HG02759 (cell line): Measurements from ENCODE around the gene HADHB.
"Not testable (repeated sequence)": the region's sequence is repeated elsewhere in the genome, so short reads cannot be mapped to it uniquely, and the experiment has no call there.

ENCODE experiments used
- ATAC-seq: cut with Tn5 transposase; IDR thresholded peaks from one replicate; pipeline ENCODE4 v1.9.1; 2021; ENCODE audit warnings: mild to moderate bottlenecking, moderate library complexity; ENCODE audit not compliant: unreplicated experiment

The HADHB gene

DNA sequence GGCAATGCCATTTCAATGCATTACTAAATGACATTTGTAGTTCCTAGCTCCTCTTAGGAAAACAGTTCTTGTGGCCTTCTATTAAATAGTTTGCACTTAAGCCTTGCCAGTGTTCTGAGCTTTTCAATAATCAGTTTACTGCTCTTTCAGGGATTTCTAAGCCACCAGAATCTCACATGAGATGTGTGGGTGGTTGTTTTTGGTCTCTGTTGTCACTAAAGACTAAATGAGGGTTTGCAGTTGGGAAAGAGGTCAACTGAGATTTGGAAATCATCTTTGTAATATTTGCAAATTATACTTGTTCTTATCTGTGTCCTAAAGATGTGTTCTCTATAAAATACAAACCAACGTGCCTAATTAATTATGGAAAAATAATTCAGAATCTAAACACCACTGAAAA lies 45.3 kb downstream of the HADHB start:
- no peak for ATAC-seq

GRCh38 chr2:26292646-26293045 lies 47.9 kb downstream of the HADHB start:
- no peak for ATAC-seq

- no peak for ATAC-seq
Observed at GRCh38 chr2:26295511-26295910, 50.8 kb downstream of the HADHB start.

DNA sequence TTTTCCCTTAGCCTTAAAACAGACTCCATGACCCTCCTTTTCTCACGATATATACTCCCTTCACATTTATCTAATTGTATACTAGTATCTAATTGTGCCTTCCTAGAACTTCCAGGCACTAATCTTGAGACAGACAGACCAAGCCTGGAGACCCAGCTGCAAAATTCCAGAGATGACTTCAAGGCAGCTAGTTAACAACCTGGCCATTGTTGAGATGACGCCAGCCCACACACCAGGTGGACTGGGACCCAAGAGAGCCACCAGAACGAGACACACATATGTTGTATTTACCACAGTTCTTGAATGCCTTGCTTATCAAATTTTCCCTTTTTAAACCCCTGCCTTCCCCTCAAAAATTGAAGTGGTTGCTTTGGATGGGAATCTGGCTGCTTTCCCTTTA lies 52.3 kb downstream of the HADHB start:
- ATAC-seq, result no peak

GRCh38 chr2:26298286-26298637 lies 53.5 kb downstream of the HADHB start:
- no peak for ATAC-seq

DNA sequence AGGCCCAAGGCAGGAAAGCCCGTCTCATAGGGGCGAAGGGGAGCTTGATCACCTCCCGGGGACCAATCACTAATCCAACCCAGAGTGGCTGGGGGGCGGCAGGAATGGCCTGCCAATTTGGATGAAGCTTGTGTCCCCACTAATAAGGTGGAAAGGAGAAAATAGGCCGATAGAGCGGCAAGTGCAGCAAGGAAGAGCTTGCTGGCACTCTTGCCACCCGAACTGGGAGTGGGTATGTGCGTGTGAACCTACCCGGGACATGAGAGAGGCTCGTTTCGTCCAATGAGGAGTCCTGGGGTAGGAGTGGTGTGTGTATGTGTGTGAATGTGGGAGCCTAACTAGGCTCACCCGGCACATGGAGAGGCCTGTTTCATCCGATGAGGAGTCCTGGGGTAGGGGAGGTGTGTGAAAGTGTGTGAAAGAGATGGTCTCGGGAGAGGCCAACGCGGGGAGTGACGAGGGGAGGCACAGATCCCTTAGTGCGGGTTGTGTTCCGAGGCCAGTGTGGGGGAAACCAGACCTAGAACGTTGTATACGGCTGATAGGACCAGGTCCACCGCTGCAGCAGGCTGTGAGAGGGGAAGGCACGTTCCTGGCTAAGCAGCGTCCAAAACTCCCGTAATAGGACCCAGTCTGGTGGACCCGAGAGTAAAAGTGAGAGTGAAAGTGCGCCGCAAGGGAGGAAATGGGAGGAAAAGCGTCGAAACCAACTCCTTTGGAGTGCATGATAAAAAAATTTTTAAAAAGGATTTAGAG lies 54.1 kb downstream of the HADHB start:
- ATAC-seq, result no peak

GRCh38 chr2:26299471-26300101 lies 54.8 kb downstream of the HADHB start:
- peak; percentile 42 for ATAC-seq

DNA sequence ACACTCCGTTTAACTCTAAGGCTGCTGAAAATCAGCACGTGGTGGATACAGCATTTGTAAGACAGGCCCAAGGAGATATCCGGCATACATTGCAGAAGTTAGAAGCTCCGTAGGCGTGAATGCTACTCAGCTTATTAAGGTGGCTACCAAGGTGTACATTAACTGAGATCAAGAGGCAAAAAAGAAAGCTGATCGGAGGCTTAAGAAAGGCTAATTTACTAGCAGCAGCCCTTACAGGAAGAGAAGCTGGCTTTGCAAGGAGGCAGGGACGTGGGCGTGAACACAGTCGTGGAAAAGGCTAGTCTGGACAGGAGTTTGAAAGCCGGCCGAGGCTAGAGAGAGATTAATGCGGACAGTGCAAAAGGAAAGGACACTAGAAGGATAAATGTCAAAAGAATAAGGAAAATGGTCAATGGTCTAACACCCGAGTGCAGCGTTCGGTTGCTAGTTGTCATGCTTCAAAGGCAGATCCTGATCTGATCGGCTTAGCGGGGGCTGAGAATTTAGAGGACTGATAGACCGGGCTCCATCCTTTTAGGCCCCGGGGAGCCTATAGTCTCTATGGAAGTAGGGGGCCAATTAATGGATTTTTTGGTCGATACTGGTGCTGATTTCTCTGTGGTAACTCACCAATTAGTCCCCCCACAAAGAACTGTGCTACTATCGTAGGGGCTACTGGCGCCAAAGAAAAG lies 55.6 kb downstream of the HADHB start:
- ATAC-seq, result no peak

- ATAC-seq, result no peak
Observed at GRCh38 chr2:26302846-26303245, 58.1 kb downstream of the HADHB start.

- not testable (repeated sequence) for ATAC-seq
Observed at GRCh38 chr2:26305094-26305493, 60.4 kb downstream of the HADHB start.

- ATAC-seq, result no peak
Observed at GRCh38 chr2:26305540-26305939, 60.8 kb downstream of the HADHB start.

DNA sequence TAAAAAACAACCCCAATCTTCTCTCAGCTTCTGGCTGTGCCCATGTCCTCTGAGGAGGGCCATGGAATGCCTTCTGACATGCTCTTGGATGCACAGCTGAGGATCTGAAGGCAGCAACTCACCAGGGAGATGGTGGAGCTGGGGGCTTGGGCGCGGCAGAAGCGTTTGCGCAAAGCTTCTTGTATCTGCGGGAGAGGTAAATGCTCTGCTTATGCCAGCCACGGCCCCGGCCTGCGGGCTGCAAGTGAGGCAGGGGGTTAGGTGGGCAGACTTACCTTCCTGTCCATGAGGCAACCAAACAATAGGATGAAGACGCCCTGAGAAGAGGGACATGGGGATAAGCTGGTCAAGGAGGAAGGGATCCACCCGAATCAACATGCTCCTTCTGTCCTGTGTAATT lies 65.2 kb downstream of the HADHB start:
- no peak for ATAC-seq

- ATAC-seq, result no peak
Observed at GRCh38 chr2:26312471-26312870, 67.7 kb downstream of the HADHB start.

GRCh38 chr2:26313446-26313845 lies 68.7 kb downstream of the HADHB start:
- no peak for ATAC-seq

GRCh38 chr2:26314243-26314642 lies 69.5 kb downstream of the HADHB start:
- no peak for ATAC-seq

DNA sequence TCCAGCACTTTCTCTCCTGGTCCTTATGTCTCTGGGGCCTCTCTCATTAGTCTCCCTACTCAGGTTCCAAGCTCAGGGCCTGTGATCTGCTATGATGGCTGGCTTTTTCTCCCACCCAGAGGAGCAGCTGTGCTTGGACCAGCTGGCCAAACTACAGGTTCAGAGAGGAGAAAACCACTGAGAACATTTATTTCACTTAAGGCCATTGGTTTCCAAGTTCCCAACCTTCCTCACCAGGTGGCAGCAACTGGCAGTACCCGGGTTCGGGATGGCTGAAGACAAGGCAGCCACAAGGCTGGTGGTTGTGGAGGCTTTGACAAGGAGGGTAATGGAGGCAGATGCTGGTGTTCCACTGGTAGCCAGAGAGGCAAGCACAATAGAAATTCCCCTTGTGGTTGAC lies 71.3 kb downstream of the HADHB start:
- ATAC-seq, result no peak

- ATAC-seq, result no peak
Observed at GRCh38 chr2:26316845-26317244, 72.1 kb downstream of the HADHB start.

DNA sequence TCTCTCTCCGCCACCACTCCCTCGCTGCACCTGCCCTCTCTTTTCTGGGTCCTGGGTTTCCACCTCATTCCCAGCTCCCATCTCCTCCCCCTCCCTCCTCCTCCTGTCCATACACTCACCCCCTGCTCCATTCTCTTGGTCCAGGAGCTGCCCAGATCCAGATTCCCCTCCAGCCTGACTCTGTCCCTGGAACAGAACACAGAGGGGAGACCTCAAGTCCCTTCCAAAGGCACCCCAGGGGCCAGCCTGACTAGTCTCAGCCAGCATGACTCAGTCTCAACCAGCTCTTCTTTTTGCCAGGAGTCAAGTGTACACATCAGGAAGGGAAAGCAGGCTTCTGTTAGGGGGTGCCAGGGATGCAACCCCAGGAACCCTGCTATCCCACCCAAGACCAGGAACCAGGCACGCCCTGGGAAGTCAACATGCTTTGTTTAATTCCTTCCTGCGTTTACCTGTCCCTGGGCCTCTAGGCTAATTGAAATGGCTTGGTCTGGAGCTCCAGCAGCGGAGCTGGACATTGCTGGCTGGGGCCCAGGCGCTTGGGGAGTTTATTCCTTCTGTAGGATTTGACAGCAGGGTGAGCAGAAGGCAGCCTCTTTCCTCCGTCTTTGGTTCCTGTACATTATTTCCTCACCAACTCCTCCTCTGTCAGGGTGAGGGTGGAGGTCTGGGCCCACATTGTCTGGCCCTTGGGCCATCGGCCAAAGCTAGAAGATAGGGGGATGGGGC lies 72.8 kb downstream of the HADHB start:
- ATAC-seq, result no peak

DNA sequence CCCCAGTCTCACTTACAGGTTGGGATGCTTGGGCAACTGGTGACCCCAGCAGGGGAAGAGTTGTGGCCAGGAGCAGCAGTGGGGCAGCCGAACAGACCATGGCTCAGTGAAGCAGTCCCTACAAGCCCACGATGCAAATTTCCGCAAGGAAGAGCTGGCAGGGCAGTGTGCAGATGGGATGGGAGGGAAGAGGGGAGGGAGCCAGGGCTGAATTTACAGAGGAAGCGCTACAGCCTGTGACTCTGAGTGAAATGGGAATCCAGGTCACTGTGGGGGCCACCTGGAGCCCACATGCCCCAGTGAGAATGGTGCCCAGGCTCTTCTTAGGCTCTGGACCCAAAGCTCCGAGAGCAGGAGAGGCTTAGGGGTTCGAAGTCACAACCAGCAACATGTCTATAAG lies 74.2 kb downstream of the HADHB start:
- no peak for ATAC-seq

DNA sequence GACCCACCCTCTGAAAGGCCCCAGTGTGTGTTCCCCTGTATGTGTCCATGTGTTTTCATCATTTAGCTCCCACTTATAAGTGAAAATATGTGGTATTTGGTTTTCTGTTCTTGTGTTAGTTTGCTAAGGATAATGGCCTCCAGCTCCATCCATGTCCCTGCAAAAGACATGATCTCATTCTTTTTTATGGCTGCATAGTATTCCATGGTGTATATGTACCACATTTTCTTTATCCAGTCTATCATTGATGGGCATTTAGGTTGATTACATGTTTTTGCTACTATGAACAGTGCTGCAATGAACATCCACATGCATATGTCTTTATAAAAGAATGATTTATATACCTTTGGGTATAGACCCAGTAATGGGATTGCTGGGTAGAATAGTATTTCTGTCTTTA lies 79.7 kb downstream of the HADHB start:
- not testable (repeated sequence) for ATAC-seq

DNA sequence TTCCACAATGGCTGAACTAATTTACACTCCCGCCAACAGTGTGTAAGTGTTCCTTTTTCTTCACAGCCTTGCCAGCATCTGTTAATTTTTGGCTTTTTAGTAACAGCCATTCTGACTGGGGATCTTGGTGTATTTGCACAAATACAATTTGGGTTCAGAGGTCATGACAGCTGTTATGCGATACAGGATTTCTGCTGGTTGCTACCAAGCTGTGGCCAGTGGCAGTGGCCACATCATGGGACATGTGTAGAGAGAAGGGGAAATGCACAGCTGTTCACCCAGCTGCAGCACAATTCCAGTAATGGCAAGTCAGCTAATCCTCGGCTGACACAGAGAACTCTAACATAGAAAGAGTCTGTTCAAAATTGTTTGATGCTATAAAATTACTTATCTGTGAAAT lies 80.2 kb downstream of the HADHB start:
- no peak for ATAC-seq

- no peak for ATAC-seq
Observed at GRCh38 chr2:26325851-26326250, 81.1 kb downstream of the HADHB start.
